CD4-positive, alpha-beta T cell treated with Interleukin-17A for 1 hour (primary cell): ENCODE data around the gene TCEA3.
"Not testable (repeated sequence)": the region's sequence is repeated elsewhere in the genome, so short reads cannot be mapped to it uniquely, and the experiment has no call there.

ENCODE experiments used
- DNase-seq: peaks from one replicate; pipeline ENCODE4 v3.0.0-alpha.2; 2020

Gene TCEA3

GRCh38 chr1:23387494-23387893, 37.1 kb downstream of the TCEA3 start:
- no peak for DNase-seq

GRCh38 chr1:23385119-23385621, 39.4 kb downstream of the TCEA3 start:
- no peak for DNase-seq

GRCh38 chr1:23384312-23385058, 40.1 kb downstream of the TCEA3 start:
- DNase-seq, result no peak

GRCh38 chr1:23383577-23384311, 40.8 kb downstream of the TCEA3 start:
- no peak for DNase-seq

- DNase-seq, result no peak
Measured at GRCh38 chr1:23381233-23381885, 43.2 kb downstream of the TCEA3 start.

- DNase-seq, result no peak
Measured at GRCh38 chr1:23380719-23381118, 43.8 kb downstream of the TCEA3 start.

- not testable (repeated sequence) for DNase-seq
Measured at GRCh38 chr1:23380236-23380635, 44.3 kb downstream of the TCEA3 start.

- no peak for DNase-seq
Measured at GRCh38 chr1:23376890-23377811, 47.4 kb downstream of the TCEA3 start.

- not testable (repeated sequence) for DNase-seq
Measured at GRCh38 chr1:23374079-23374735, 50.3 kb downstream of the TCEA3 start.

- no peak for DNase-seq
Measured at GRCh38 chr1:23371987-23372880, 52.3 kb downstream of the TCEA3 start.

GRCh38 chr1:23370709-23371584, 53.6 kb downstream of the TCEA3 start:
- no peak for DNase-seq

- no peak for DNase-seq
Measured at GRCh38 chr1:23370330-23370708, 54.2 kb downstream of the TCEA3 start.

GRCh38 chr1:23369335-23370013, 55.1 kb downstream of the TCEA3 start, which contains the start of gene ZNF436:
ZNF436 (minus strand) TSS chr1:23369836; CDS start chr1:23368005, 1,831 bp downstream.
- DNase-seq, result peak; percentile 28

GRCh38 chr1:23368562-23369334, 55.8 kb downstream of the TCEA3 start:
- DNase-seq, result peak; percentile 87

- peak; percentile 99 for DNase-seq
Measured at GRCh38 chr1:23367791-23368561, 56.6 kb downstream of the TCEA3 start.

GRCh38 chr1:23367451-23367790, 57.1 kb downstream of the TCEA3 start:
- no peak for DNase-seq

- DNase-seq, result no peak
Measured at GRCh38 chr1:23366598-23366997, 58.0 kb downstream of the TCEA3 start.

- DNase-seq, result no peak
Measured at GRCh38 chr1:23366146-23366545, 58.4 kb downstream of the TCEA3 start.
